ENCODE data around the gene NEK10. TPM values are rescaled to one million over a fixed set of nuclear protein-coding genes. Genes with fewer than 3 reads are reported as not detected.

The NEK10 gene
- total RNA-seq, 4 donors from 2014 or later, result 0.65 to 2.6 (median 1.2) TPM

DNA sequence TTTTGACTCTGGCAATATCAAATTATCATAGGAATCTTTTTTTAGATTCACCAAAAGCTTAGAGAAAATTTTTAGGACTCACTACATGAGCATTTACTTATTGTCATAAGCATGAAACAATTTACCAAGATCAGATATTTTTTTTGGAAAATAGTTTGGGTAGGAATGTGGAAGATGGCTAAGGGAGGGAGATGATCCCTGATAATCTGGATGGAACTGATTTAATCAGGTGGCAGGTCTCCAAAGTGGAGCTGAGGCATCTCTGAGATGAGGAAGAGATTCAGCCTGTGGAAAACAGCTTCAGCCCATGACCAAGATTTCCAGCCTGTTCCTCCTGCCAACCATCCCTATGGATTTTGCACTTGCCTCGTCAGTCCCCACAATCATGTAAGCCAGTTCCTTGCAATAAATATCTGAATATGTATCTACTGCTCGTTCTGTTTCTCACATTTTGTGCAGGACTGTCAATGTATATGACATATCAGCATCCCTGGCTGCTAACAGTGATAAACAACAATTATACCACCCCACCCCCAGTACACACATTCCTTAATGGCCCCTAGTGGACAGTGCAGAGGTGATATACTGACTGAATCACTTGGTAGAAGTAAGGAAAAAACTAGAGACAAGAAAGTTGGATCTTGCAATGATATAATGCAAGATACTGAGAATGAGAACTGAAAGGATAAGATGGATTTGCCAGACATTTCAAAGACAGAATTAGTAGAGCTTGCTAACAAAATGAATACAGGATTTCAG, 183.8 kb downstream of the NEK10 start:
- ATAC-seq (ENCODE audit: low FRiP score) (no peak), DNase-seq (ENCODE audit: low spot score) (no peak)
- TF ChIP-seq, protein P1, sequence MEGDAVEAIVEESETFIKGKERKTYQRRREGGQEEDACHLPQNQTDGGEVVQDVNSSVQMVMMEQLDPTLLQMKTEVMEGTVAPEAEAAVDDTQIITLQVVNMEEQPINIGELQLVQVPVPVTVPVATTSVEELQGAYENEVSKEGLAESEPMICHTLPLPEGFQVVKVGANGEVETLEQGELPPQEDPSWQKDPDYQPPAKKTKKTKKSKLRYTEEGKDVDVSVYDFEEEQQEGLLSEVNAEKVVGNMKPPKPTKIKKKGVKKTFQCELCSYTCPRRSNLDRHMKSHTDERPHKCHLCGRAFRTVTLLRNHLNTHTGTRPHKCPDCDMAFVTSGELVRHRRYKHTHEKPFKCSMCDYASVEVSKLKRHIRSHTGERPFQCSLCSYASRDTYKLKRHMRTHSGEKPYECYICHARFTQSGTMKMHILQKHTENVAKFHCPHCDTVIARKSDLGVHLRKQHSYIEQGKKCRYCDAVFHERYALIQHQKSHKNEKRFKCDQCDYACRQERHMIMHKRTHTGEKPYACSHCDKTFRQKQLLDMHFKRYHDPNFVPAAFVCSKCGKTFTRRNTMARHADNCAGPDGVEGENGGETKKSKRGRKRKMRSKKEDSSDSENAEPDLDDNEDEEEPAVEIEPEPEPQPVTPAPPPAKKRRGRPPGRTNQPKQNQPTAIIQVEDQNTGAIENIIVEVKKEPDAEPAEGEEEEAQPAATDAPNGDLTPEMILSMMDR (IDR thresholded peaks at IDR 0.05), result no peak

DNA sequence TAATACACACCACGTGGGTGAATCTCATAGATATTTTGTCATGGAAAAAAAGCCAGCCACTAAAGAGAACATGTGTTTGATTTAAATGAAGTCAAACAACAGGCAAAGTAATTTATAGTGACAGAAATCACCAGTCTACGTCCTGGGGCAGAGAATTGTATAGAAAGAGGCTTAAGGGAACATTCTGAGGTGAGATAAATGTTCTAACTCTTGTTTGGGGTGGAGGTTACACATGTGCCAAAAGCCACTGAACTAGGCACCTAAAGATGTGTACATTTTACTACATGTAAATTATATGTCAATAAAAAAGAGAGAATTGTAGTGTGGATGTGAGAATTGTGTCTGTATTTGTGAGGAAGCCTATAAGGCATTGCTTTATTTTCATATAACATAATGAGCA, 184.9 kb downstream of the NEK10 start:
- ATAC-seq (ENCODE audit: low FRiP score) (no peak), DNase-seq (ENCODE audit: low spot score) (no peak)
- TF ChIP-seq, protein P1 (IDR thresholded peaks at IDR 0.05), result no peak

DNA sequence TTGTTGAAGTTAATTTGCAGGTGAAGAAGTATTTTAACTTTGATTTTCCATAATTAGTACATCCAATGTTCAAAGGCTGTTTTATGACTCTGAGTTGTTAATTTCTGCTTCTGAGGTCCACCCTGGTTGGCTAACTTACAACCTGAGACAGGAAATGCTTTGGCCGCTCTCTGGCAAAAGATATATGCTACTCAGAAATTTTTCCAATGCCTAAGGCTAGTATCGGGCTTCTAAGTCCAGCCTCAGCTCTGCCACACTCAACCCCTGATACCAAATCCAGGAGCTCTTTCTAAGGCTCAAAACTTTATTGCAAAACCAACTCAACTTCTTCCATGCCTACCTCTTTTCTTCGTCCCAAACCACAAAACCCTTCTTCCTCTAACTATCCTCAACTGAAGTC, 192.9 kb downstream of the NEK10 start:
- DNase-seq (ENCODE audit: low spot score), result no peak
- TF ChIP-seq, protein P1 (IDR thresholded peaks at IDR 0.05), result no peak
- ATAC-seq (ENCODE audit: low FRiP score), result no peak

DNA sequence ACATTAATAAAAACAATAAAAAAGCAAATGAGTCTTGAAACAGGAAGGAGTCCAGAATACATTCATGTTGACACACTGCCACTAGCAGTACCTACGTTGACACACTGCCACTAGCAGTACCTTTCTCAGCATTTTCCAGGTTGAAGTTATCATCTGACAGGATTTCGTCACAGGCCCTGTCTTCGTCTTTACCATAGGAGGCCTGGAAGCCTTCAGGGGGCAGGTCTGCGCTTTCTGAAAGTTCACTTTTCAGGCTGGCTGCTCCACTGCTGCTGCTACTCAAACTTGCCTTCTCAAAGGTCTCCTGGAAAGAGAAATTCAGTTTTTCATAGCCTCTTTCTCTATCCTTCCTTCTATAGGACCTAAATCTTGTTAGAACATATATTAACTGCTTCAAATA, 194.7 kb downstream of the NEK10 start:
- ATAC-seq (ENCODE audit: low FRiP score) (no peak), DNase-seq (ENCODE audit: low spot score) (no peak)
- TF ChIP-seq, protein P1 (IDR thresholded peaks at IDR 0.05), result no peak

DNA sequence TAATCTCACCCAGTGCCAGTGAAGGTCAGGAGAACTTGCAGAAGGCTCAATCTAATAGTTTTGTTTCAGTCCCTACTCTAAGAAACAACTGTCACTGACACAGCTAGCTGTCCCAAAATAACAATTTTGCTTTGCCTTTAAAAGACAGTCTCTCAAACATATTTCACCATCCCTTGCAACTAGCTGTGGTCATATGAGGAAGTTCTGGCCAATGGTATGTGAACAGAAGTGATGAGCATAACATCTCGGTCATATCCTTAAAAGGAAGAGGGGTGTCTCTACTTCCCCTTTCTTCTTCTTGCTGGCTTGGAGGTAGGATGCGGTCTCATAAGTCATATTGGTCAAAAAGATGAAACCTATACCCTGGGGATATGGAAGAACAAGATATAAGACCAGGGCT, 198.1 kb downstream of the NEK10 start:
- DNase-seq (ENCODE audit: low spot score), result no peak
- TF ChIP-seq, protein P1 (IDR thresholded peaks at IDR 0.05), result no peak
- ATAC-seq (ENCODE audit: low FRiP score), result no peak

DNA sequence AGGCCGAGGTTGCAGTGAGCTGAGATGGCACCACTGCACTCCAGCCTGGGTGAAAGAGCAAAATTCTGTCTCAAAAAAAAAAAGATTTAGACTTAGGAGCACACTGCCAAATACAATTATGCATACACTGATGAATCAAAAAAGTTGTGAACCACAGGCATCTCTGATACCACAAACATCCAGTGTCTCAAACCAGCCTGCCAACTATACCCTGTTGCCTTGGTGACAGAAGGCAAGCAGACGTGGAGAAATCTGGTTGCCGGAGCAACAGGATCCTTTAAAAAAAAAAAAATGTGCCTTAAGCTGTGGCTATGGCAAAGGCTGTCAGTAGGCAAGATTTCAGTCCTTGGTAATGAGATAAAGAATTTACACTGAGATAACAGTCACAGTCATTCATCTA, 202.3 kb downstream of the NEK10 start:
- DNase-seq (ENCODE audit: low spot score) (no peak), ATAC-seq (ENCODE audit: low FRiP score) (no peak)

More for the DNA sequence above, 202.3 kb downstream of the NEK10 start:
- TF ChIP-seq, protein P1 (IDR thresholded peaks at IDR 0.05), result no peak
